Keratinocyte (primary cell): ENCODE measurements around the gene NAA80. TPM values are rescaled to one million over a fixed set of nuclear protein-coding genes. Genes with fewer than 3 reads are reported as not detected.
A peak's percentile ranks its signal among the peaks of the same experiment; 100 is the strongest.

Source experiments
- DNase-seq: peaks from one replicate; pipeline ENCODE4 v3.0.0-alpha.2; 2011; ENCODE audit warnings: low read depth, missing footprints, low spot score
- FAIRE-seq: peaks from 2 replicates; lab custom pipeline; 2011; peaks lifted over from hg19 to GRCh38; lab: Jason Lieb, UNC
- H2AFZ ChIP-seq: 2 replicates; pipeline ENCODE4 v1.6.0; 2012; ENCODE audit warnings: low read length, control low read depth, inconsistent platforms; ENCODE audit not compliant: control insufficient read depth
- H3K27ac ChIP-seq: 2 replicates; pipeline ENCODE4 v1.5.1; 2011; ENCODE audit warnings: low read length; ENCODE audit not compliant: control insufficient read depth, insufficient read depth
- H3K27me3 ChIP-seq: 3 replicates; pipeline ENCODE4 v1.6.0; 2011; ENCODE audit warnings: low read length; ENCODE audit not compliant: control insufficient read depth, insufficient read depth; ENCODE audit errors: extremely low read depth
- H3K36me3 ChIP-seq, 2 experiments: 2 replicates in 1 of 2; 3 replicates in 1 of 2; pipeline ENCODE4 v1.5.1; 2011; ENCODE audit warnings: low read length in 2 of 2, mild to moderate bottlenecking in 1 of 2; ENCODE audit not compliant: control insufficient read depth in 2 of 2, insufficient read depth in 2 of 2; ENCODE audit errors: extremely low read depth in 1 of 2
- H3K4me1 ChIP-seq: 3 replicates; pipeline ENCODE4 v1.5.1; 2011; ENCODE audit warnings: low read length; ENCODE audit not compliant: control insufficient read depth, insufficient read depth; ENCODE audit errors: extremely low read depth
- H3K4me2 ChIP-seq: 3 replicates; pipeline ENCODE4 v1.6.0; 2011; ENCODE audit warnings: low read depth, low read length; ENCODE audit not compliant: control insufficient read depth, insufficient read depth; ENCODE audit errors: extremely low read depth
- H3K4me3 ChIP-seq, 3 experiments: fragments of 200-600 bp in 1 of 3; sonication (generic) in 1 of 3; 2 replicates in 2 of 3; 3 replicates in 1 of 3; pipeline ENCODE4 v1.5.1; 2011 to 2016; ENCODE audit warnings: low read length in 3 of 3, mild to moderate bottlenecking in 3 of 3, control low read depth in 2 of 3, inconsistent platforms in 1 of 3, low read depth in 1 of 3, mixed read lengths in 1 of 3, mixed run types in 1 of 3, moderate library complexity in 1 of 3; ENCODE audit not compliant: control insufficient read depth in 2 of 3, insufficient read depth in 2 of 3; ENCODE audit errors: extremely low read depth in 1 of 3
- H3K79me2 ChIP-seq: 2 replicates; pipeline ENCODE4 v1.6.0; 2012; ENCODE audit warnings: low read length; ENCODE audit not compliant: control insufficient read depth, insufficient read depth
- H3K9ac ChIP-seq: 3 replicates; pipeline ENCODE4 v1.6.0; 2011; ENCODE audit warnings: low read length; ENCODE audit not compliant: control insufficient read depth, insufficient read depth; ENCODE audit errors: extremely low read depth
- H3K9me1 ChIP-seq: 3 replicates; pipeline ENCODE4 v1.6.0; 2011; ENCODE audit warnings: low read length; ENCODE audit not compliant: control insufficient read depth, insufficient read depth; ENCODE audit errors: extremely low read depth
- H3K9me3 ChIP-seq: 2 replicates; pipeline ENCODE4 v1.5.1; 2012; ENCODE audit warnings: low read depth, low read length; ENCODE audit not compliant: control insufficient read depth
- H4K20me1 ChIP-seq: 3 replicates; pipeline ENCODE4 v1.6.0; 2011; ENCODE audit warnings: low read length; ENCODE audit not compliant: control insufficient read depth, insufficient read depth; ENCODE audit errors: extremely low read depth
- CTCF ChIP-seq, 3 experiments: IDR thresholded peaks in 1 of 3; conservative IDR thresholded peaks in 1 of 3; optimal IDR thresholded peaks in 1 of 3; 2 replicates in 2 of 3; 3 replicates in 1 of 3; pipeline versions ENCODE3 to v1.5.1; 2011; ENCODE audit warnings: low read length in 3 of 3, mild to moderate bottlenecking in 3 of 3, moderate library complexity in 2 of 3, control low read depth in 1 of 3, inconsistent platforms in 1 of 3; ENCODE audit not compliant: insufficient read depth in 2 of 3; ENCODE audit errors: extremely low read depth in 1 of 3
- EZH2 ChIP-seq: IDR thresholded peaks from one replicate; pipeline ENCODE4 v1.6.1; 2012; ENCODE audit warnings: inconsistent platforms, mild to moderate bottlenecking, low read length, moderate library complexity
- dilution Hi-C: fragments of 300-500 bp; cut with MboI; formaldehyde crosslinking; loops from one replicate; pipeline ENCODE4 v1.7.0; 2020; ENCODE audit warnings: low sequenced_read_pairs; ENCODE audit not compliant: extremely low pct_ligation_motif_present
- polyA plus RNA-seq, 5 experiments: library from polyadenylated mRNA; depleted of rRNA in 3 of 5; stranded (reverse) in 3 of 5; stranded (forward) in 1 of 5; unstranded in 1 of 5; fragments of >200 nt; gene quantifications; 1 replicate in 1 of 5; 2 replicates in 3 of 5; 3 replicates in 1 of 5; pipeline versions ENCODE4 v1.2.1 to v1.2.3, GENCODE V29; 2011 to 2012; ENCODE audit warnings: missing spikeins in 2 of 5, low read depth in 1 of 5, low replicate concordance in 1 of 5

Gene NAA80
- polyA plus RNA-seq, 1 donor (not counting 4 experiments of a cell fraction or from before 2014, with no cell fraction given), result 6.1 TPM

- no peak overlapping the region for H2AFZ ChIP-seq
- peaks cover 29% of the 10 kb centered on the region for H3K4me1 ChIP-seq
- H3K27me3 ChIP-seq, result peaks cover 20% of the 10 kb centered on the region
- FAIRE-seq (peak; percentile 55), DNase-seq (no peak)
- H4K20me1 ChIP-seq, result no peaks in the 10 kb centered on the region
- no peaks in the 10 kb centered on the region for H3K36me3 ChIP-seq
- H3K79me2 ChIP-seq, result no peaks in the 10 kb centered on the region
- TF ChIP-seq EZH2 (no peak), CTCF (optimal IDR thresholded peaks at IDR 0.05 in 1 of 3, IDR thresholded peaks at IDR 0.05 in 1 of 3, conservative IDR thresholded peaks at IDR 0.05 in 1 of 3; ENCODE audit: extremely low read depth in 1 of 3, insufficient read depth in 2 of 3, low read length in 3 of 3) (no peak)
- no peak overlapping the region for H3K4me3 ChIP-seq
- H3K4me2 ChIP-seq, result peak overlapping the region; percentile 59
- H3K27ac ChIP-seq, result no peak overlapping the region
- H3K9me1 ChIP-seq, result peaks cover 2% of the 10 kb centered on the region
- H3K9ac ChIP-seq, result no peak overlapping the region
- H3K9me3 ChIP-seq, result no peaks in the 10 kb centered on the region
- dilution Hi-C loops, result no loop called here
Observed at GRCh38 chr3:50269977-50270413, 29.2 kb downstream of the NAA80 start.

- Histone ChIP-seq H2AFZ (no peak overlapping the region), H3K9ac (no peak overlapping the region), H3K9me1 (peaks cover 2% of the 10 kb centered on the region), H3K4me1 (peaks cover 35% of the 10 kb centered on the region), H3K79me2 (no peaks in the 10 kb centered on the region), H3K4me2 (peak overlapping the region; percentile 59), H3K36me3 (no peaks in the 10 kb centered on the region), H3K27me3 (peaks cover 18% of the 10 kb centered on the region), H3K9me3 (no peaks in the 10 kb centered on the region), H3K27ac (no peak overlapping the region), H4K20me1 (no peaks in the 10 kb centered on the region), H3K4me3 (no peak overlapping the region)
- no peak for FAIRE-seq
- dilution Hi-C loops, result no loop called here
- no peak for TF ChIP-seq EZH2
- no peak for TF ChIP-seq CTCF (optimal IDR thresholded peaks at IDR 0.05 in 1 of 3, IDR thresholded peaks at IDR 0.05 in 1 of 3, conservative IDR thresholded peaks at IDR 0.05 in 1 of 3; ENCODE audit: extremely low read depth in 1 of 3, insufficient read depth in 2 of 3, low read length in 3 of 3)
- DNase-seq, result no peak
Observed at GRCh38 chr3:50269460-50269859, 29.7 kb downstream of the NAA80 start.
